Subcutaneous adipose tissue (tissue), 4 donors: ENCODE results near the gene IFT22. TPM values are rescaled to one million over a fixed set of nuclear protein-coding genes. Genes with fewer than 3 reads are reported as not detected.

ENCODE experiments used
- CTCF ChIP-seq: fragments of 450-650 bp; IDR thresholded peaks from one replicate; pipeline ENCODE4 v1.5.1; 2016; ENCODE audit warnings: low read depth, mild to moderate bottlenecking, control low read depth, antibody characterized with exemption, moderate library complexity
- small RNA-seq: library from RNA; depleted of rRNA; stranded (forward); fragments of <200 nt; gene quantifications from one replicate; pipeline ENCODE3, GENCODE V24; 2016
- total RNA-seq, 4 donors: library from RNA; depleted of rRNA; stranded (reverse); fragments of >200 nt; gene quantifications; one replicate each; pipeline ENCODE4 v1.1.0, GENCODE V29; 2016

The IFT22 gene
- total RNA-seq, 4 donors from 2014 or later = 10.4 to 17.8 (median 15.7) TPM

GRCh38 chr7:101271021-101271420 is 50.6 kb downstream of the IFT22 start:
- TF ChIP-seq CTCF = no peak

GRCh38 chr7:101269664-101270063 is 51.9 kb downstream of the IFT22 start:
- TF ChIP-seq CTCF = no peak

- no peak for TF ChIP-seq CTCF
Measured at GRCh38 chr7:101265622-101266516, 55.7 kb downstream of the IFT22 start.

Small RNA genes within 50 kb of the gene (small RNA-seq; reads per million reads assigned to genes)
- gene RNU6-1104P = not detected

Other genes with a start within 250 kb of the IFT22 start
- gene TRIM56, start 236.3 kb downstream of the IFT22 start, total RNA-seq = 10 to 100 TPM; 11.9 to 47.1 (median 15.3) TPM
- gene SERPINE1, start 194.7 kb downstream of the IFT22 start, total RNA-seq = 10 to 100 TPM in 2 of 4 donors, 1 to 10 TPM in 2; 6.0 to 25.5 (median 11.4) TPM
- gene AP1S1, start 167.3 kb downstream of the IFT22 start, total RNA-seq = 10 to 100 TPM in 3 of 4 donors, 1 to 10 TPM in 1; 7.7 to 42.2 (median 23.8) TPM
- not detected for gene VGF, start 156.2 kb downstream of the IFT22 start, total RNA-seq
- gene NAT16, start 141.5 kb downstream of the IFT22 start, total RNA-seq = not detected
- gene MOGAT3, start 120.8 kb downstream of the IFT22 start, total RNA-seq = not detected
- 10 to 100 TPM; 35.7 to 45.0 (median 42.6) TPM for gene PLOD3, start 104.2 kb downstream of the IFT22 start, total RNA-seq
- gene ZNHIT1, start 103.6 kb downstream of the IFT22 start, total RNA-seq = 100 to 1,000 TPM in 1 of 4 donors, 10 to 100 TPM in 3; 54.0 to 115 (median 92.2) TPM
- gene CLDN15, start 84.0 kb downstream of the IFT22 start, total RNA-seq = 10 to 100 TPM; 12.1 to 29.8 (median 17.9) TPM
- 100 to 1,000 TPM; 193 to 369 (median 258) TPM for gene FIS1, start 76.7 kb downstream of the IFT22 start, total RNA-seq
- gene COL26A1, start 41.1 kb upstream of the IFT22 start, total RNA-seq = not detected